ENCODE measurements around the gene UBTD1. TPM values are rescaled to one million over a fixed set of nuclear protein-coding genes. Genes with fewer than 3 reads are reported as not detected.
A peak's percentile ranks its signal among the peaks of the same experiment; 100 is the strongest.

The UBTD1 gene
- total RNA-seq, 2 experiments from 2014 or later = 1.6 to 2.1 TPM

DNA sequence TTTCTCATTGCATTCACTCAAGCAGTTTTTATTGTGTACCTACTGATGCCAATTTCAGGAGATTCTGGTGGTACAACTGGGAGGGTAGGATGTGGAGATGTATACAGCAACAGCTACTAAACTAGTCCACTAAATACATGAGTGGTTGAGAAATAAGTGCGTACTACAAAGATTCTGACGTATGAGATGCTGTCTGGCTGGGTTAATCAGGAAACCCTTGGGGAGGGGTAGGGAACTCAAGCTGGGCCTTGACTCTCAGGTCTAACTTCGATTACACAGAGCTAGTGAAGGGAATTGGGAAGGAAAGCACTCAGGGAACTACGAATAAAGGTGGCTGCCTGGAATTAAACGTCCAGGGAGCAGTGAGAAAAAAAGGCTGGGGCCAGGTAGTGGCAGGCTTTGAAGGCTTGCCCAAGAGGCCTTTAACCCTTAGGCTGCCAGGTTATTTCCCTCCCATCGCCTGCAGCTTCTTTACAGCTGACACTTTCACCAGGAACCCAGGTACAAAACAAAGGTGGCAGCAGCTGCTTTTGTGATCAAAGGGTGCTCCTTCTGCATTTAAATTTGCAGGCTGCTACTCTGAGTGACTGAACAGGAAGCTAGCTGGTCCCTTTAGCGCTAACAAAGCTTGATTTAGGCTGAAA is 3.7 kb upstream of the UBTD1 start:
- ChIA-PET POLR2A (interaction anchor here (1.0 kb wide), 2 partner anchors 27 to 53 kb away, joined by 4 read pairs; no protein-coding TSS in a partner anchor), CTCF (interaction anchor here (1.6 to 2.2 kb wide), 2 partner anchors 12 to 59 kb away, joined by 3 to 7 read pairs; no protein-coding TSS in a partner anchor)

GRCh38 chr10:97497572-97498075 is 1.1 kb upstream of the UBTD1 start:
- DNase-seq (peak; percentile 91), ATAC-seq (peak; percentile 38)
- Mint-ChIP-seq H3K4me3 (peak overlapping the region; percentile 89), H3K36me3 (ENCODE audit: low read depth) (peaks cover 26% of the 10 kb centered on the region), H3K27ac (peak overlapping the region; percentile 98), H3K9me3 (no peaks in the 10 kb centered on the region), H3K27me3 (peaks cover 26% of the 10 kb centered on the region), H3K4me1 (ENCODE audit: low read depth) (peaks cover 33% of the 10 kb centered on the region)
- TF ChIP-seq, protein P1, sequence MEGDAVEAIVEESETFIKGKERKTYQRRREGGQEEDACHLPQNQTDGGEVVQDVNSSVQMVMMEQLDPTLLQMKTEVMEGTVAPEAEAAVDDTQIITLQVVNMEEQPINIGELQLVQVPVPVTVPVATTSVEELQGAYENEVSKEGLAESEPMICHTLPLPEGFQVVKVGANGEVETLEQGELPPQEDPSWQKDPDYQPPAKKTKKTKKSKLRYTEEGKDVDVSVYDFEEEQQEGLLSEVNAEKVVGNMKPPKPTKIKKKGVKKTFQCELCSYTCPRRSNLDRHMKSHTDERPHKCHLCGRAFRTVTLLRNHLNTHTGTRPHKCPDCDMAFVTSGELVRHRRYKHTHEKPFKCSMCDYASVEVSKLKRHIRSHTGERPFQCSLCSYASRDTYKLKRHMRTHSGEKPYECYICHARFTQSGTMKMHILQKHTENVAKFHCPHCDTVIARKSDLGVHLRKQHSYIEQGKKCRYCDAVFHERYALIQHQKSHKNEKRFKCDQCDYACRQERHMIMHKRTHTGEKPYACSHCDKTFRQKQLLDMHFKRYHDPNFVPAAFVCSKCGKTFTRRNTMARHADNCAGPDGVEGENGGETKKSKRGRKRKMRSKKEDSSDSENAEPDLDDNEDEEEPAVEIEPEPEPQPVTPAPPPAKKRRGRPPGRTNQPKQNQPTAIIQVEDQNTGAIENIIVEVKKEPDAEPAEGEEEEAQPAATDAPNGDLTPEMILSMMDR (IDR thresholded peaks at IDR 0.05) = no peak
- POLR2A ChIA-PET = interaction anchor here (0.6 to 0.7 kb wide), 2 partner anchors 16 to 41 kb away, joined by 3 read pairs; no protein-coding TSS in a partner anchor
- intact Hi-C loops (cut with micrococcal nuclease) = loop anchor here (10.0 kb wide), 1 partner anchor 93 kb away; the partner anchor contains the start of gene RRP12
- CTCF ChIA-PET = interaction anchor here (1.5 kb wide), 1 partner anchor 33 kb away, joined by 3 read pairs; no protein-coding TSS in a partner anchor

More for the DNA sequence above, 3.7 kb upstream of the UBTD1 start:
- no peak for DNase-seq
- peaks cover 47% of the 10 kb centered on the region for H3K4me1 Mint-ChIP-seq (ENCODE audit: low read depth)
- H3K27me3 Mint-ChIP-seq = peaks cover 5% of the 10 kb centered on the region
- H3K36me3 Mint-ChIP-seq (ENCODE audit: low read depth) = peaks cover 26% of the 10 kb centered on the region
- ATAC-seq = no peak
- intact Hi-C loops (cut with micrococcal nuclease) = loop anchor here (10.0 kb wide), 1 partner anchor 90 kb away; the partner anchor contains the start of gene RRP12
- TF ChIP-seq, protein P1 (IDR thresholded peaks at IDR 0.05) = no peak
- peak overlapping the region; percentile 40 for H3K4me3 Mint-ChIP-seq
- peak overlapping the region; percentile 61 for H3K27ac Mint-ChIP-seq
- no peaks in the 10 kb centered on the region for H3K9me3 Mint-ChIP-seq

DNA sequence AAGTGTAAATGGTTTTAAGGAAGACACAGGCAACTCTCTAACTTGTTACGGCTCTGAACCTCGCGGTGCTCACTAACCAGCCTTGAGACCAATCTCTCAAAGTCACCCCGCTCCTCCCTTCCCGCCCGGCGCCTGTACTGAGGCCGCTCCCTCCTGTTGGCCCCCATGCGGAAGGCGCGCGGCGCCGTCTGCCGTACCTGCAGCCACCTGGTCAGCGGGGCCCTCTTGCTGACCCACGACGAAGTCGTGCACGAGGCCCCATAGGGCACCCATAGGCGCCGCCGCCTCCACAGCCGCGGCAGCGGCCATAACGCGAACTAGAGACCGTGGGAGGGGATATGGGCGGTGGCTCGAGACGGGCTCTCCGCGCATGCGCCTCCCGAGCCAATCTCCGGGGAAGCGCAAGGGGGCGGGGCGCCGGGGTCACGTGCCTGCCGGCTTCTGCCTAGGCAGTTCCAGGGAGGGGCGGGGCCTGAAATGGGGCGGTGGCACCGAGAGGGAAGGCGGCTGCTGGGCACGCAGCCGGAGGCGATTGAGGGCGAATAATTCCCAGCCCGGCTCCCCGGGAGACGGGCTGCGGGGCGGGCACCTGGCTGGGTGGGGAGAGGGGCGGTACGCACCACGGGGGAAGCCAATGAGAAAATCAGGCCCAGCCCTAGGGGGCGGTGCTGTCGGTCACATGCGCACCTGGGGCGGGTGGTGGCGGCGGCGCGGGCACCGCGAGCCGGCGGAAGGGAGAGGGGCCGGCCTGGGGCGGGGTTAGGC is 466 bp upstream of the UBTD1 start, which contains the start of gene MMS19:
TSS of gene MMS19 (minus strand) at position 347 of the 765 bp plus-strand sequence. CDS start at position 309, 38 bp downstream.
- CTCF ChIA-PET = interaction anchor here (1.4 kb wide), 1 partner anchor 36 kb away, joined by 4 read pairs; no protein-coding TSS in a partner anchor
- peak; percentile 92 for ATAC-seq
- POLR2A ChIA-PET = interaction anchor here (0.6 to 0.9 kb wide), 3 partner anchors 27 to 280 kb away, joined by 3 to 4 read pairs (median 3); no protein-coding TSS in a partner anchor
- peak within 1 kb of the TSS; percentile 89 for H3K4me3 Mint-ChIP-seq
- TF ChIP-seq, protein P1 (IDR thresholded peaks at IDR 0.05) = no peak
- DNase-seq = peak; percentile 99
- peaks cover 33% of the 10 kb centered on the region for H3K4me1 Mint-ChIP-seq (ENCODE audit: low read depth)
- H3K27me3 Mint-ChIP-seq = peaks cover 30% of the 10 kb centered on the region
- intact Hi-C loops (cut with micrococcal nuclease) = loop anchor here (10.0 kb wide), 1 partner anchor 93 kb away; the partner anchor contains the start of gene RRP12
- peaks cover 26% of the 10 kb centered on the region for H3K36me3 Mint-ChIP-seq (ENCODE audit: low read depth)
- peak within 1 kb of the TSS; percentile 98 for H3K27ac Mint-ChIP-seq
- no peaks in the 10 kb centered on the region for H3K9me3 Mint-ChIP-seq

- peaks cover 15% of the 10 kb centered on the region for H3K36me3 Mint-ChIP-seq (ENCODE audit: low read depth)
- H3K4me1 Mint-ChIP-seq (ENCODE audit: low read depth) = peaks cover 23% of the 10 kb centered on the region
- ChIA-PET CTCF (interaction anchor here (0.8 to 1.5 kb wide), 6 partner anchors 34 to 177 kb away, joined by 3 to 4 read pairs (median 4); no protein-coding TSS in a partner anchor), POLR2A (interaction anchor here (0.9 kb wide), 2 partner anchors 26 to 85 kb away, joined by 3 to 4 read pairs; no protein-coding TSS in a partner anchor)
- TF ChIP-seq, protein P1 (IDR thresholded peaks at IDR 0.05) = no peak
- no peaks in the 10 kb centered on the region for H3K9me3 Mint-ChIP-seq
- H3K27me3 Mint-ChIP-seq = peaks cover 30% of the 10 kb centered on the region
- peak overlapping the region; percentile 56 for H3K4me3 Mint-ChIP-seq
- ATAC-seq (no peak), DNase-seq (no peak)
- intact Hi-C loops (cut with micrococcal nuclease) = loop anchor here (10.0 kb wide), 1 partner anchor 95 kb away; the partner anchor contains the start of gene RRP12
- H3K27ac Mint-ChIP-seq = no peak overlapping the region
These were observed 1.0 kb downstream of the UBTD1 start for GRCh38 chr10:97499561-97500296.
